ENCODE measurements around the gene ADAM12. TPM values are rescaled to one million over a fixed set of nuclear protein-coding genes. Genes with fewer than 3 reads are reported as not detected.

Gene ADAM12
- total RNA-seq, 1 donor from 2014 or later = not detected

DNA sequence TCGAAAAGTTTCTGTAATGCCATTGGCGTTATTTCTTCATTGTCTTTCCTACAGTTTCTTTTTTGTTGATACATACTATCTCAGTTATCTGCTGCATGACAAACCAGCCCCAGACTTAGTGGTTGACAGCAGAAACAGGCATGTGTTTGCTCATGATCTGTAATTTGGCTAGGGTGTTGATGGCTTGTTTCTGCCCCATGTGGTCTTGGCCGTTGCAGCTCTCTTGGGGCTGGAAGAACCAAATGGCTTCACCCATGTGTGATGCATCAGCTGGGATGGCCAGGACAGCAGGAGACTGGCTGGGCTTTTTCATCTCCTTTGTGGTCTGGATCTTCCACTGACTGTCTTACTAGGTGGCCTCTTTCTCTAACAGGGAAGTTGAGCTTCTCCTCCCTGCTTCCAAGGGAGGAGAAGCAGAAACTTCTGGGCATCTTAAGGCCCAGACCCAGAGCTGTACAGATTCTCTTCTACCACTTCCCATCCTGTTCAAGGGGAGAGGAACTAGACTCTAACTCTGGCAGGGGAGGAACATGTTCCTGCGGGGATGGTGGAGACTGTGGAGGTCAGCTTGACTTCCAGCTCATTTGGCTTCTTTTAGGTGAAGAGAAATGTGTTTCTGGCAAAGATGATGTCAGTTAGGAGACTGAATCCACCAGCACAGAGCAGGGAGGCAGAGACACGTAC is 402.6 kb downstream of the ADAM12 start:
- H3K9me3 ChIP-seq = no peaks in the 10 kb centered on the region
- no peak overlapping the region for H3K4me3 ChIP-seq
- TF ChIP-seq, protein P1, sequence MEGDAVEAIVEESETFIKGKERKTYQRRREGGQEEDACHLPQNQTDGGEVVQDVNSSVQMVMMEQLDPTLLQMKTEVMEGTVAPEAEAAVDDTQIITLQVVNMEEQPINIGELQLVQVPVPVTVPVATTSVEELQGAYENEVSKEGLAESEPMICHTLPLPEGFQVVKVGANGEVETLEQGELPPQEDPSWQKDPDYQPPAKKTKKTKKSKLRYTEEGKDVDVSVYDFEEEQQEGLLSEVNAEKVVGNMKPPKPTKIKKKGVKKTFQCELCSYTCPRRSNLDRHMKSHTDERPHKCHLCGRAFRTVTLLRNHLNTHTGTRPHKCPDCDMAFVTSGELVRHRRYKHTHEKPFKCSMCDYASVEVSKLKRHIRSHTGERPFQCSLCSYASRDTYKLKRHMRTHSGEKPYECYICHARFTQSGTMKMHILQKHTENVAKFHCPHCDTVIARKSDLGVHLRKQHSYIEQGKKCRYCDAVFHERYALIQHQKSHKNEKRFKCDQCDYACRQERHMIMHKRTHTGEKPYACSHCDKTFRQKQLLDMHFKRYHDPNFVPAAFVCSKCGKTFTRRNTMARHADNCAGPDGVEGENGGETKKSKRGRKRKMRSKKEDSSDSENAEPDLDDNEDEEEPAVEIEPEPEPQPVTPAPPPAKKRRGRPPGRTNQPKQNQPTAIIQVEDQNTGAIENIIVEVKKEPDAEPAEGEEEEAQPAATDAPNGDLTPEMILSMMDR (IDR thresholded peaks at IDR 0.05) = no peak
- no peak overlapping the region for H3K27ac ChIP-seq
- no peaks in the 10 kb centered on the region for H3K4me1 ChIP-seq
- no peaks in the 10 kb centered on the region for H3K36me3 ChIP-seq
- no peak for DNase-seq (ENCODE audit: low spot score in 2 of 2)
- no peaks in the 10 kb centered on the region for H3K27me3 ChIP-seq
- intact Hi-C loops (cut with DNase I) = loop anchor here (10.0 kb wide), 1 partner anchor 109 kb away; no protein-coding TSS in a partner anchor

DNA sequence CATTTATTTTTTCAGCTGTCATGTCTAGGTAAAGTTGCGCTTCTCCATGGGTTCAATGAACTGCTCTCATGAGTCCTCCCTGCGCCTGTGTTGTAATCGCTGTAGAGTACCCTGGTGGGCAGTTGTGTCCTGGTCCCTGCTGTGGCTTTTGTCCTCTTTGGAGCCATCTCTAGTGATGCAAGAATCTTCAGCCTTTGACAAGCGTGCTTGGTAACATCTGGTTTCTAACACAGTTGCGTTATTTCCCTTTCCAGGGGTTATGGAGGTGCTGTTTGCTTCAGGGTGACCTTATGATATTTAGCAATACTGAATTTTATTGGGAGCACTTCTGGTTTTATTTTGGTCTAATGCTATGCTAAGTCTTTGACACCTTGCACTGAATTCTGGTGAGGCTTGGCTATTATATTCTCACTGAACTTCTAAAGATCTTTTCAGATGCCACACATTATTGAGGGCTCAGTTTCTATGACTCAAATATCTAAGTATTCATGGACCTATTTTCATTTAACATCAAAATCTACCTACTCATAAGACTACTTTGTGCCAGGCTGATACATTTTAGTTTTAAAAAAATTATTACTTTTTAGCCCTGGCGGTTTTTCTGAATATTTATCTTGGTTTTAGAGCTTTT is 403.3 kb downstream of the ADAM12 start:
- Histone ChIP-seq H3K36me3 (no peaks in the 10 kb centered on the region), H3K4me3 (no peak overlapping the region), H3K27ac (no peak overlapping the region), H3K9me3 (no peaks in the 10 kb centered on the region), H3K27me3 (no peaks in the 10 kb centered on the region), H3K4me1 (no peaks in the 10 kb centered on the region)
- TF ChIP-seq, protein P1 (IDR thresholded peaks at IDR 0.05) = no peak
- DNase-seq (ENCODE audit: low spot score in 2 of 2) = no peak
- intact Hi-C loops (cut with DNase I) = loop anchor here (5.0 to 10.0 kb wide), 2 partner anchors 110 to 317 kb away; no protein-coding TSS in a partner anchor

DNA sequence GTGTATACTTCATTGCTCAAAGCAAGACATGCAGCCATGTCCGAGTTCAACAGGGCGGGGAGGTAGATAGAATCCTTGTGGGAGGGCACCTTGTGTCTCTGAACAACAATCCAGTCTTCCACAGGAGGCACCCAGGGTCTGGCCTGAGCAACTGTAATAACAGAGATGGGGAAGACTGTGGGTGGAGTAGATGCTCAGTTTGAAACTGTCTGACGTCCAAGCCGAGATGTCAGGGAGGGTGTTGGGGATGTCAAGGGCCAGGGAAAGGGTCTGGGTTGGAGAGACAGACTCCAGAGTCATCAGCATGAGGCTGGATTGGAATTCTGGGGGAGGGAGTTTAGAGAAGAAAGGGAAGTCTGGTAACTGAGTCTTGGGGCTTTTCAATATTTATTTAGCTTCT is 403.9 kb downstream of the ADAM12 start:
- no peak overlapping the region for H3K4me3 ChIP-seq
- no peaks in the 10 kb centered on the region for H3K9me3 ChIP-seq
- TF ChIP-seq, protein P1 (IDR thresholded peaks at IDR 0.05) = no peak
- H3K27me3 ChIP-seq = no peaks in the 10 kb centered on the region
- H3K36me3 ChIP-seq = no peaks in the 10 kb centered on the region
- H3K27ac ChIP-seq = no peak overlapping the region
- no peak for DNase-seq (ENCODE audit: low spot score in 2 of 2)
- intact Hi-C loops (cut with DNase I) = loop anchor here (5.0 to 10.0 kb wide), 2 partner anchors 110 to 318 kb away; no protein-coding TSS in a partner anchor
- H3K4me1 ChIP-seq = no peaks in the 10 kb centered on the region

DNA sequence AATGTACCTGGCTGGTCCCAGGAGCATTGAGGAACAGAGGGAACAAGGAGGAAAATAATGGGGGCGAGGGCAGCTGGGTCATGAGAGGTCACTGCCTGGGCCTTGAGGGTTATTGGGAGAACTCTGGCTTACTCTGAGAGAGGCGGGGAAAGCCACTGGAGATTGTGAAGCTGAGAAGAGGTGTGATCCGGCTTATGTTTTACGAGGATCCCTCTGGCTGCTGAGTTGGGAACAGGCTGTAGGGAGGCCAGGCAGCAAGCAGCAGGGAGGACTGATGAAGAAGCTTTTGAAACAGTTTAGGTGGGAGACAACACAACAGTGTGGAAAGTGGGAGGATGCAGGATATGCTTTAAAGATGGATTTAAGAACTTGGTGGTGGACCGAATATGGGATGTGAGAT is 404.6 kb downstream of the ADAM12 start:
- DNase-seq (ENCODE audit: low spot score in 2 of 2) = no peak
- H3K4me1 ChIP-seq = no peaks in the 10 kb centered on the region
- H3K4me3 ChIP-seq = no peak overlapping the region
- H3K27ac ChIP-seq = no peak overlapping the region
- H3K36me3 ChIP-seq = no peaks in the 10 kb centered on the region
- no peaks in the 10 kb centered on the region for H3K9me3 ChIP-seq
- TF ChIP-seq, protein P1 (IDR thresholded peaks at IDR 0.05) = no peak
- intact Hi-C loops (cut with DNase I) = loop anchor here (2.0 to 10.0 kb wide), 3 partner anchors 111 to 521 kb away; no protein-coding TSS in a partner anchor
- H3K27me3 ChIP-seq = no peaks in the 10 kb centered on the region

DNA sequence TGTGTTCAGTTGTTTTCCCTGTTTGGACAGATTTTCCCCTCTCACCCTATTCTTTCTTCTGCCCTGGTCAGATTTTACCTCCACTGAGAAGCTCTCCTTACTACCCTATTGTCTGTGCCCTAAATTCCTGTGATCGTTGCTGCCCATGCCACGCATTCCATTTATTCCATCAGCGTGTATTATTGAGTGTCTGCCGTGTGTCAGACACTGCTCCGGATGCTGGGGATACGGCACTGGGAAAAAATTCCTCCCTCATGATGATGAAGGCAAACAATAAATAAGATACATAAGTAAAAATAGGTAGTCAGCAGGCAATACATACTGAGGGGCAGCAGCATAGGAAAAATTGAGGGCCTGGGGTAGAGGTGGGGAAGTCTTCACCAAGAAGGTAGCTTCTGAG is 405.1 kb downstream of the ADAM12 start:
- H3K4me3 ChIP-seq = no peak overlapping the region
- H3K27ac ChIP-seq = no peak overlapping the region
- TF ChIP-seq, protein P1 (IDR thresholded peaks at IDR 0.05) = no peak
- H3K9me3 ChIP-seq = no peaks in the 10 kb centered on the region
- no peaks in the 10 kb centered on the region for H3K4me1 ChIP-seq
- no peaks in the 10 kb centered on the region for H3K27me3 ChIP-seq
- DNase-seq (ENCODE audit: low spot score in 2 of 2) = no peak
- no peaks in the 10 kb centered on the region for H3K36me3 ChIP-seq
- intact Hi-C loops (cut with DNase I) = loop anchor here (2.0 to 10.0 kb wide), 3 partner anchors 112 to 522 kb away; no protein-coding TSS in a partner anchor

Data from ascending aorta (tissue), 2 donors.